GM18502 (cell line): ENCODE data around the gene CHST2.
"Not testable (repeated sequence)": the region's sequence is repeated elsewhere in the genome, so short reads cannot be mapped to it uniquely, and the experiment has no call there.

ENCODE experiments used
- ATAC-seq: cut with Tn5 transposase; IDR thresholded peaks from one replicate; pipeline ENCODE4 v1.9.1; 2021; ENCODE audit warnings: mild to moderate bottlenecking; ENCODE audit not compliant: unreplicated experiment, poor library complexity

Gene CHST2

GRCh38 chr3:143119009-143119914 is at the start of gene CHST2:
Gene CHST2 (plus strand): TSS chr3:143119771. CDS start chr3:143120817, 1,046 bp downstream.
- ATAC-seq = peak; percentile 75

- no peak for ATAC-seq
Measured at GRCh38 chr3:143070977-143071551, 48.5 kb upstream of the CHST2 start.

- ATAC-seq = no peak
Measured at GRCh38 chr3:143071776-143072175, 47.8 kb upstream of the CHST2 start.

- not testable (repeated sequence) for ATAC-seq
Measured at GRCh38 chr3:143072298-143073020, 47.1 kb upstream of the CHST2 start.

GRCh38 chr3:143073541-143073940 is 46.0 kb upstream of the CHST2 start:
- not testable (repeated sequence) for ATAC-seq

GRCh38 chr3:143073983-143074382 is 45.6 kb upstream of the CHST2 start:
- not testable (repeated sequence) for ATAC-seq

- no peak for ATAC-seq
Measured at GRCh38 chr3:143078883-143079282, 40.7 kb upstream of the CHST2 start.

- ATAC-seq = no peak
Measured at GRCh38 chr3:143080196-143080595, 39.4 kb upstream of the CHST2 start.

GRCh38 chr3:143081365-143081764 is 38.2 kb upstream of the CHST2 start:
- ATAC-seq = no peak

GRCh38 chr3:143081844-143082778 is 37.5 kb upstream of the CHST2 start:
- ATAC-seq = peak; percentile 88

- ATAC-seq = no peak
Measured at GRCh38 chr3:143083781-143084180, 35.8 kb upstream of the CHST2 start.

- peak; percentile 51 for ATAC-seq
Measured at GRCh38 chr3:143084856-143085731, 34.5 kb upstream of the CHST2 start.

- ATAC-seq = no peak
Measured at GRCh38 chr3:143088835-143089234, 30.7 kb upstream of the CHST2 start.

GRCh38 chr3:143089965-143090364 is 29.6 kb upstream of the CHST2 start:
- ATAC-seq = no peak

- no peak for ATAC-seq
Measured at GRCh38 chr3:143090486-143090885, 29.1 kb upstream of the CHST2 start.

GRCh38 chr3:143090976-143091837 is 28.4 kb upstream of the CHST2 start:
- no peak for ATAC-seq

- no peak for ATAC-seq
Measured at GRCh38 chr3:143092191-143092590, 27.4 kb upstream of the CHST2 start.

- ATAC-seq = no peak
Measured at GRCh38 chr3:143095813-143096212, 23.8 kb upstream of the CHST2 start.
